Caki2 (cell line): Measurements from ENCODE around the gene PLAC9. TPM values are rescaled to one million over a fixed set of nuclear protein-coding genes. Genes with fewer than 3 reads are reported as not detected.
"Not testable (repeated sequence)": the region's sequence is repeated elsewhere in the genome, so short reads cannot be mapped to it uniquely, and the experiment has no call there.

ENCODE experiments used
- DNase-seq: peaks from one replicate; pipeline ENCODE4 v3.0.0-alpha.2; 2015; ENCODE audit warnings: low read depth
- in situ Hi-C: cut with HindIII; loops from 2 replicates; pipeline ENCODE4 v1.10.0; 2016; ENCODE audit warnings: low sequenced_read_pairs, low pct_unique_long_range_greater_than_20kb, mixed read lengths
- total RNA-seq: library from RNA; depleted of rRNA; stranded (reverse); fragments of >200 nt; shearing (Covaris generic); gene quantifications from 2 replicates; pipeline ENCODE4 v1.2.3, GENCODE V29; 2014; ENCODE audit warnings: low replicate concordance

The PLAC9 gene
- total RNA-seq, 1 experiment from 2014 or later: not detected

- DNase-seq: no peak
- in situ Hi-C loops: no loop called here
Measured at GRCh38 chr10:80136134-80136571, 3.6 kb downstream of the PLAC9 start.

GRCh38 chr10:80137031-80137862 is 4.7 kb downstream of the PLAC9 start:
- DNase-seq: no peak
- in situ Hi-C loops: no loop called here

- DNase-seq: no peak
- in situ Hi-C loops: no loop called here
Measured at GRCh38 chr10:80137920-80138319, 5.4 kb downstream of the PLAC9 start.

GRCh38 chr10:80139265-80139664 is 6.7 kb downstream of the PLAC9 start:
- in situ Hi-C loops: no loop called here
- DNase-seq: no peak

- in situ Hi-C loops: no loop called here
- DNase-seq: no peak
Measured at GRCh38 chr10:80140251-80140650, 7.7 kb downstream of the PLAC9 start.

- in situ Hi-C loops: no loop called here
- DNase-seq: no peak
Measured at GRCh38 chr10:80141696-80142460, 9.3 kb downstream of the PLAC9 start.

- in situ Hi-C loops: no loop called here
Measured at GRCh38 chr10:80144067-80144695, 11.7 kb downstream of the PLAC9 start.

GRCh38 chr10:80144696-80145131 is 12.2 kb downstream of the PLAC9 start:
- in situ Hi-C loops: no loop called here
- DNase-seq: no peak

More at GRCh38 chr10:80144067-80144695, 11.7 kb downstream of the PLAC9 start:
- DNase-seq: no peak

GRCh38 chr10:80145406-80146308 is 13.1 kb downstream of the PLAC9 start:
- DNase-seq, in situ Hi-C loops: not testable (repeated sequence)

GRCh38 chr10:80146918-80147317 is 14.4 kb downstream of the PLAC9 start:
- DNase-seq: no peak
- in situ Hi-C loops: no loop called here

GRCh38 chr10:80148166-80148805 is 15.8 kb downstream of the PLAC9 start:
- in situ Hi-C loops: no loop called here
- DNase-seq: no peak

GRCh38 chr10:80149123-80149522 is 16.6 kb downstream of the PLAC9 start:
- in situ Hi-C loops: no loop called here
- DNase-seq: no peak

- in situ Hi-C loops: no loop called here
- no peak for DNase-seq
Measured at GRCh38 chr10:80150172-80150571, 17.6 kb downstream of the PLAC9 start.

GRCh38 chr10:80152820-80153219 is 20.3 kb downstream of the PLAC9 start:
- in situ Hi-C loops: no loop called here
- DNase-seq: no peak

GRCh38 chr10:80153460-80153859 is 20.9 kb downstream of the PLAC9 start:
- in situ Hi-C loops: no loop called here
- no peak for DNase-seq

GRCh38 chr10:80154626-80154977 is 22.1 kb downstream of the PLAC9 start:
- in situ Hi-C loops: no loop called here
- DNase-seq: no peak

GRCh38 chr10:80154978-80155695 is 22.6 kb downstream of the PLAC9 start:
- DNase-seq: no peak

More at GRCh38 chr10:80154978-80155695, 22.6 kb downstream of the PLAC9 start:
- in situ Hi-C loops: no loop called here
